Parathyroid adenoma (tissue), 2 donors: ENCODE results near the gene HHATL.

Experiments used
- H2AFZ ChIP-seq: fragments of 300-600 bp; sonication (generic); one replicate; pipeline ENCODE4 v1.7.0; 2017; ENCODE audit warnings: antibody characterized with exemption, mild to moderate bottlenecking
- H3K27ac ChIP-seq: fragments of 300-600 bp; sonication (generic); one replicate; pipeline ENCODE4 v1.7.0; 2017
- H3K27me3 ChIP-seq: fragments of 300-600 bp; sonication (generic); one replicate; pipeline ENCODE4 v1.7.0; 2017; ENCODE audit warnings: low read length; ENCODE audit not compliant: control insufficient read depth, insufficient read depth
- H3K36me3 ChIP-seq: fragments of 300-600 bp; sonication (generic); one replicate; pipeline ENCODE4 v1.7.0; 2017; ENCODE audit warnings: low read length; ENCODE audit not compliant: control insufficient read depth, insufficient read depth
- H3K4me1 ChIP-seq: fragments of 300-600 bp; sonication (generic); one replicate; pipeline ENCODE4 v1.7.0; 2017; ENCODE audit warnings: control low read depth
- H3K4me2 ChIP-seq: fragments of 300-600 bp; sonication (generic); one replicate; pipeline ENCODE4 v1.7.0; 2017; ENCODE audit warnings: low read length
- H3K4me3 ChIP-seq: fragments of 300-600 bp; sonication (generic); one replicate; pipeline ENCODE4 v1.7.0; 2017; ENCODE audit warnings: low read depth, low read length
- H3K79me2 ChIP-seq: fragments of 300-600 bp; sonication (generic); one replicate; pipeline ENCODE4 v1.7.0; 2017; ENCODE audit warnings: control low read depth
- H3K9ac ChIP-seq: fragments of 300-600 bp; sonication (generic); one replicate; pipeline ENCODE4 v1.7.0; 2017; ENCODE audit warnings: mild to moderate bottlenecking
- H3K9me3 ChIP-seq: fragments of 300-600 bp; sonication (generic); one replicate; pipeline ENCODE4 v1.7.0; 2017; ENCODE audit warnings: low read length; ENCODE audit not compliant: control insufficient read depth
- CTCF ChIP-seq: fragments of 300-600 bp; sonication (generic); IDR thresholded peaks from one replicate; pipeline ENCODE4 v1.7.0; 2017; ENCODE audit warnings: antibody characterized with exemption, mild to moderate bottlenecking
- donor health status: primary hyperparathyroidism.

HHATL gene

DNA sequence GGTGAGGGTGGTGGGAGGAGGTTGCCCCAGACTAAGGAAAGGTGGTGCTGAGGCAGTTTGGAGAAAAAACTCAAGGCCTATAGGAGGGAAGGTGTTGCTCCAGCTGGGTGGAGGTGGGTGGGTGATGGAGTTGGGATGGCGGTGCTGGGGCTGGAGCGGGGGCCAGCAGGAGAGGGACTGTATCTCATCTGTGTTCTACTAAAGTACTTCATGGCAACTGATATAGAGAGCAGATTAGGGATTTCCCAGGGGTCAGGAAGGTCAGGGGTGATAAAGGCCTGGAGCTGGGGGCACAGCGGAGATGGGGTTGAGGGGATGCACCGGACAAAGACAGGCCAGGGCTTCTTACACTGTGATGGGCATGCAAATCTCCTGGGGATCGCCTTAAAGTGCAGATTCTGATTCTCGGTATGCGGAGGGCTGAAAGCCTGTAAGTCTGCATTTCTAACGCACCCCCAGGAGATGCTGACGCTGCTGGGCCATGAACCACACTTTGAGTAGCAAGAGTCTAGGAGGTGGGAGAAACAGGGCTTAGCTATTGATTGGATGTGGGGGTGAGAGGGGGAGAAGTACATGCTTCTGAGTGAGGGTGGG lies 13.1 kb downstream of the HHATL start:
- Histone ChIP-seq H3K9ac (no peak overlapping the region), H3K4me1 (peaks cover 5% of the 10 kb centered on the region), H3K4me2 (no peak overlapping the region), H3K79me2 (no peaks in the 10 kb centered on the region), H3K9me3 (no peaks in the 10 kb centered on the region), H3K27ac (no peak overlapping the region), H2AFZ (no peak overlapping the region), H3K36me3 (no peaks in the 10 kb centered on the region), H3K4me3 (no peak overlapping the region), H3K27me3 (no peaks in the 10 kb centered on the region)
- TF ChIP-seq CTCF: no peak

DNA sequence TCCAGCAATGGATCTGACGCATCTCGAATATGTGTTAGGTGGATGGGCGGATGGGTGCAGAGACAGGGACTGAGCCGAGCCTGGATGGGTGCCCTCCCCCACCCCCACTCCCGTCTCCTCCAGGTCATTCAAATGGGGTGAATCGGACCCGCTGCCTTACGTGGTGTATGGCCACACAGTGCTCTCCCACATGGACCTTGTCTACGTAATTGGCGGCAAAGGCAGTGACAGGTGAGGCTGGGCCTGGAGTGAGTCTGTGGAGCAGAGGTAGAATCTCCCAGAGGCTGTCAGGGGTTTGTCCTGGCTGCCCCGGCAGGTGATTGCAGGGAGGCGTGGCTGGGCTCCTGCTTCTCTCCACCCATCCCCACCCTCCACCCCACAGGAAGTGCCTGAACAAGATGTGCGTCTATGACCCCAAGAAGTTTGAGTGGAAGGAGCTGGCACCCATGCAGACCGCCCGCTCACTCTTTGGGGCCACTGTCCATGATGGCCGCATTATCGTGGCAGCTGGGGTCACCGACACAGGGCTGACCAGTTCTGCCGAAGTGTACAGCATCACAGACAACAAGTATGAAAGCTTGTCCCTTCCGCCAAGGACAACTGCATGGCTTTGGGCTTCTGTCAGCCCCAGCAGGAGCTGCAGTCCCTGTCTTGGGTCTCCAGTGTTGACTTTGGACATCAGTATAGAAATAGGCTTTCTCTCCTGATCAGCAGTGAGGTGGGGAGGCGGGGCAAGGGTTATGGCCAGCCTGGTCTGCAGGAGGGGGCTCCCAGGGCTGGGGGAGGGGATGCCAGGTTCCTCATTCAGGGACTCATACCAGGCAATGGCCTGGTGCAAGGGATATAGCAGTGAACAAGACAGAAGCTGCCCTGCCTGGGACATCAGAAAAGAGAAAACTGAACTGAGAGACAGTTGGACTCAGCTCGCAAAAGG lies 13.8 kb downstream of the HHATL start:
- no peak overlapping the region for H3K4me2 ChIP-seq
- H3K36me3 ChIP-seq: no peaks in the 10 kb centered on the region
- no peaks in the 10 kb centered on the region for H3K9me3 ChIP-seq
- H3K9ac ChIP-seq: no peak overlapping the region
- peaks cover 4% of the 10 kb centered on the region for H3K4me1 ChIP-seq
- H2AFZ ChIP-seq: no peak overlapping the region
- no peak overlapping the region for H3K4me3 ChIP-seq
- H3K27ac ChIP-seq: no peak overlapping the region
- no peaks in the 10 kb centered on the region for H3K27me3 ChIP-seq
- no peak for TF ChIP-seq CTCF
- H3K79me2 ChIP-seq: no peaks in the 10 kb centered on the region

GRCh38 chr3:42688016-42688415 lies 14.6 kb downstream of the HHATL start:
- Histone ChIP-seq H3K27me3 (no peaks in the 10 kb centered on the region), H3K79me2 (no peaks in the 10 kb centered on the region), H3K9me3 (no peaks in the 10 kb centered on the region), H2AFZ (no peak overlapping the region), H3K4me2 (no peak overlapping the region), H3K4me1 (peaks cover 4% of the 10 kb centered on the region), H3K36me3 (no peaks in the 10 kb centered on the region), H3K27ac (no peak overlapping the region), H3K4me3 (no peak overlapping the region), H3K9ac (no peak overlapping the region)
- no peak for TF ChIP-seq CTCF

GRCh38 chr3:42686832-42687650 lies 15.6 kb downstream of the HHATL start:
- peaks cover 4% of the 10 kb centered on the region for H3K4me1 ChIP-seq
- no peak overlapping the region for H2AFZ ChIP-seq
- H3K4me3 ChIP-seq: no peak overlapping the region
- no peaks in the 10 kb centered on the region for H3K79me2 ChIP-seq
- no peak overlapping the region for H3K27ac ChIP-seq
- H3K9ac ChIP-seq: no peak overlapping the region
- H3K36me3 ChIP-seq: no peaks in the 10 kb centered on the region
- no peak overlapping the region for H3K4me2 ChIP-seq
- H3K9me3 ChIP-seq: no peaks in the 10 kb centered on the region
- TF ChIP-seq CTCF: no peak
- no peaks in the 10 kb centered on the region for H3K27me3 ChIP-seq
